ENCODE data around the gene POLR2C. TPM values are rescaled to one million over a fixed set of nuclear protein-coding genes. Genes with fewer than 3 reads are reported as not detected.

The POLR2C gene
- total RNA-seq, 1 donor from 2014 or later, result 70.9 TPM

DNA sequence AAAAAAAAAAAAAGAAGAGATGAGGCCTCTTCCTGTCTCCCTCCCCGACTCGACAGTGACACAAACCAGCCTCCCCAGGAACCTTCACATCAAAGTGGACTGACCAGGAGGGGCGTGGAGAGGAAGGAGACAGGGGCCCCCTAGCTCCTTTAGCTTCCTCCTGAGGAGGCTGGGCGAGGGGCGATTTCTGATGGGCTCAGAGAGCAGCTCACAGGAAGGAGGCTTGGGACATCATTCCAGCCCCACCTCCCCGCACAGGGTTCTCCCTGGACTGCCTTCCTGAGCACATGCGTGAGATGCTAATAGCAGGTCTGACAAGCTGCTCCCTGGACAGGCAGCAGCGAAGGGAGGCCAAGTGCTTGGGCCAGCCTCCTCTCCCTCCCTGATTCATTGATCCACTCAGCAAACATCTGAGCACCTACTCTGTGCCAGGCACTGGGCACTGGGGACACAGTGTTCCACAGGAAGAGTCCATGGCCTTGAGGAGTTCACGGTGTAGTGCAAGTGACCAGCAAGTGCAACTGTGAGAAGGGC lies 38.2 kb downstream of the POLR2C start:
- FAIRE-seq (no peak), DNase-seq (ENCODE audit: low spot score in 2 of 2) (no peak)

DNA sequence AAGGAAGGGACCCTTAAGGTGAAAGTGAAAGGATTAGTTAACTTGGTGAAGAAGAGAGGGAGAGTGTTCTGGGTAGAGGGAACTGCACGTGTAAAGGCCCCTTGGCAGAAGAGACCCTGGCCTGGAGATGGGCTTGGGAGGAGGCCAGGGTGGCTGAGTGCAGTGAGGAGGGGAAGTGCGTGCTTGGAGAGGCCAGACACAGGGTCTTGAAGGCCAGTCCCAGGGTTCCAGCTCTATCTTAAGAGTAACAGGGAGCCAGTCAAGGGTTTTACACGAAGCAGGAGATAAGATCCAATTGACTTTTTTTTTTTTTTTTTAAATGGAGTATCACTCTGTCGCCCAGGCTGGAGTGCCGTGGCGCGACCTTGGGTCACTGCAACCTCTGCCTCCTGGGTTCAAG lies 39.0 kb downstream of the POLR2C start:
- no peak for FAIRE-seq
- no peak for DNase-seq (ENCODE audit: low spot score in 2 of 2)

DNA sequence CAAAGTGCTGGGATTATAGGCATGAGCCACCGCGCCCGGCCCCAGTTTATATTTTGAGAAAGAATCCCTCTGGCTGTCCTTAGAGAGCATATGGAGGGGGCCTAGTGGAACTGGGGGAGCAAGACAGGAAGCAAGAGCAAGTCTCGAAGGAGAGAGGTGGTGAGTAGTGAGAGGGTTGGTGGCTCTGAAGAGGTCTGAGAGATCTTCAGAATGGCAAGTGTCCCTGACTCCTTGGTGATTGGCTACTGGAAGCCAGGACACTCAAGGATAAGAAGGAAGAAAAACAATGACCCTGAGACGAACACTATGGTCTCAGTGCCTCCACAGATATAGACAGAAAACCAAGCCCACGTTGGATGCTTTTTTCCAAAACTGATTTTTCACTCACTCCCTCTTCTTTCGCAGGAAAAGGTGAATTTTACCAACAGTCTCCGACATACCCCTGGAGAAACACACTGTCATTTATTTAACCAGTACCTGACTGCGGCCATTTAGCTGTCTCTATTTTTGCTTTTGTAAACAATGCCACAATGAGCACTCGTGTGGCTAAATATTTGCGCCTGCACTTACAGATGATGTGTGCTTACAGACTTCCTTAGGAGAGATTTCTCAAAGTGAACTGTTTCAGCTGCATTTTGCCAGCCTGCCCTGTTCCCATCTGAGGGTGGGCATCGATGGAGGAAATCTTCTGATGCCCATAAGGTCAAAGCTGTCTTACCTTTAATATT lies 39.7 kb downstream of the POLR2C start:
- DNase-seq (ENCODE audit: low spot score in 2 of 2) (no peak), FAIRE-seq (no peak)

DNA sequence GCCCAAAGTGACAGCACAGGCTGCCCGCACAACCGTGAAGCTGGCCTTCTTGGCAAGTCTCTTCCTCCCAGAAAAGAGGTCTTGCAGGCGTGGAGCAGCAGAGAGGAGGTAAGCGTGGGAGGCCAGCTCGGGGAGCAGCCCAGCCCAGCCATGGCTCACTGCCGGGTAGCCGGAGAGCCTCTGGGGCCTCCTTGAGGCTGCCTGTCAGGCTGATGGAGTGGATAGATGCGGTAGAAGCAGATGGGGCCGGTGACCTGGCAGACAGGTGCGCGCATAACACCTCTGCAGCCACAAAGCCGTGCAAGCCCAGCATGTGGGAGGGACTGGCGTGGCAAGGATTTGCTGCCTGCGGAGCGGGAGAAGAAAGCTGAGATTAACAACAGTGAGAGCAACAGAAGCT lies 40.9 kb downstream of the POLR2C start:
- FAIRE-seq, result no peak
- DNase-seq (ENCODE audit: low spot score in 2 of 2), result no peak

DNA sequence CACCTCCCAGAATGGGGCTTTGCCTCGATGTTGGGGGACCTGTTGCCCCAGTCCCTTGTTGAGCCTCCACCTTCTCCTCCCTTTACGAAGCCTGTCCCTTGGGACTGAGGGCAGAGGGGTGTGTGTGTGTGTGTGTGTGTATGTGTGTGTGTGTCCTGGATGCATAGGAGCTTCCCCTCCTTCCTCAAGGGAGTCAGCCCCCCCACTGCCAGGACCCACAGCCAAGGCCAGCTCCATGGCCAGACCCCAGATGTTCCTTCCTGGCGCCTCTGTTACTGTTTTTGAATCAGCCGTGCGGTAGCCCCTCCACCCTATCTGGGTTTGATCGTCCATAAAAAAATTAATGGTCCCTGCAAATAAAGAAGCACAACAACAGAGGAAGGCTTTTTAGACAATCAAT lies 41.5 kb downstream of the POLR2C start:
- DNase-seq (ENCODE audit: low spot score in 2 of 2) (no peak), FAIRE-seq (no peak)

DNA sequence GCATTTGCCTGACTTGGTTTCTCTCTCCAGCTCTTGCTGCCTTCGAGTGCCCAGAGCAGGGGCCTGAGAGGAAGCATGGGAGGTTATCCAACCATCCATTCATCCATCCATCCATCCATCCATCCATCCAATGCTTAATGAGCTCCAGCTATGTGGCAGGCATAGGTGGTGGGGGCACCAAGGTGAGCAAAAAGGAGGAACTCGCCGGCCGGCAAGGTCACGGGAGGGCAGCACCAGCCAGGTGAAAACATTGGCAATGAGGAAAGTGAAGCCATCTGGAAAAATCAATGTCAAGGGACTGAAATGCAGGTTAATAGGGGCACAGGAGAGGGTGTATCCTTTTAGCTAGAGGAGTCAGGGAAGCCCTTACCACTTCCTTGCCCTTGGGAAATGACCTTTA lies 42.0 kb downstream of the POLR2C start:
- FAIRE-seq (no peak), DNase-seq (ENCODE audit: low spot score in 2 of 2) (no peak)

DNA sequence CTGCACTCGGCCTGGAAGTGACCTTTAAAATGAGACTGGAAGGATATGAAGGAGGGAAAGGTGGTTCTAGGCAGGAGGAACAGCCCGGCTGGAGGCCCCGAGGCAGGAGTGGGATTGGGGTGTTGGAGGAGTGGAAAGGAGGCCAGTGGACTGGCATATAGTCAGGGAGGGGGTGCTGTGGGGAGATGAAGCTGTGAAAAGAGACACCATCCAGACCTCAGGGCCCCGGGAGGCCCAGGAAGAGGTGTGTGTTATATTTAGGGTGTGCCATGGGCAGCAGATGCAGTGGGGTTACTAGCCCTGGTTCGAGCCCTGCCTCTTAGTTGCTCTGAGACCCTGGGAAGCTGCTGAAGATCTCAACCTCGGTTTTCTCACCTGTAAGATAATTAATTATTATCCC lies 42.7 kb downstream of the POLR2C start:
- DNase-seq (ENCODE audit: low spot score in 2 of 2), result no peak
- no peak for FAIRE-seq

DNA sequence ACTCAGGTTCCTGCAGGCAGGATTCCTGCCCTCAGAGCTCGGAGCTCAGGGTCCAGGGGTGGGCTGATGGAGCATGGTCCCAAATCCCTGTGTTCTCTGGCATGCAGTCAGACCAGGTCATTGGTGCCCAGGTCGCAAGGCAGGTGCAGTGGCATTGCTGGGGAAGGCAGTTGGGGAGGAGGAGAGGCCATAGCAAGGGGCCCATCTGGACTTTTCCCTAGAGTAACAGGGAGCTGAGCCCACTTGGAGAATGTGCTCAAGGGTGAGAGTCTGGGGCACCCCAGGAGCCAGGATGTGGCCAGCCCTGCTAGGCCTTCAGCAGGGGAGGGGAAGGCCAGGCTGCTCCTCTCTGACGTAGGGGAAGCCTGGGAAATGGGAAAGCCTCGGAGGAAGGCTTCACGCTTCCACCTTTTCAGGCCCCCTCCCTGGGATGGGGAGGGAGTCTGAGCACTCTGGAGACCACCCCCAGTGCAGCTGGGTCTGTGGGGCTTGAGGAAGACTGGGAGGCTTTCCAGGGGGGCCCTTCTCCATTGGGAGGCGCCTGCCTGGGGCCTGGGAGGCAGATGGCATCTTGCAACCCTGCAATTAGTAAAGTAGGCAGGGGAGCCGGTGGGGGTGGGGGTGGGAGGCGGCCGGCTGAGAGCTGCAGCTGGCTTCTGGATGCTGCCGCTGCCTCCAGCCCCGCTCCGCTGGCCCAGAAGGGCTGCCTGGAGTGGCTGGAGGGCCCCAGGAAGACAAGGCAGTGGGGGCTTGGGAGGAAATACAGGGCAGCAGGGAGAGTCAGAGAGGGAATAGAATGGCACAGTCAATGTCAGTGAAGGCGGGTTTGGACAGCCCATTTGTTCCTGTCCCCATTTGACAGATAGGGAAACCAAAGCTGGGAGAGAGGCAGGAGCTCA lies 44.9 kb downstream of the POLR2C start:
- FAIRE-seq, result no peak
- DNase-seq (ENCODE audit: low spot score in 2 of 2), result no peak

DNA sequence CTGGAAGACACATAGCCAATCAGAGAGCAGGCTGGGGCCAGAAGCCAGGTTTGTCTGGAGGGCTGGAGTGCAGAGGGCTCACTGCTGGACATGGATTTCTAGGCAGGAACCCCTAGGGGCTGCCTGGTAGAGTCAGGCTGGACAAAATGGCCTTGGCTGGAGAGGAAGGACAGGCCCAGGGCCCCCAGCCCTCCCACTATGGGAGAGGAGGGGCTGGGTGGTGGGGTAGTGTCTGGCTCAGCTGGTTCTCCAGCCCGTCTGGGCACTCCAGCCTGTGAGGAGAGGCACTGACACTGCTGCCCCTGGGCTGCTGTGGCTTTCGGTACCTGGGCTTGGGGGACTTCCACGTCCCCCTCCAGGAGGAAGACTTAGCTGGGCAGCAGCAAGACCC lies 45.6 kb downstream of the POLR2C start:
- DNase-seq (ENCODE audit: low spot score in 2 of 2), result no peak
- FAIRE-seq, result no peak

DNA sequence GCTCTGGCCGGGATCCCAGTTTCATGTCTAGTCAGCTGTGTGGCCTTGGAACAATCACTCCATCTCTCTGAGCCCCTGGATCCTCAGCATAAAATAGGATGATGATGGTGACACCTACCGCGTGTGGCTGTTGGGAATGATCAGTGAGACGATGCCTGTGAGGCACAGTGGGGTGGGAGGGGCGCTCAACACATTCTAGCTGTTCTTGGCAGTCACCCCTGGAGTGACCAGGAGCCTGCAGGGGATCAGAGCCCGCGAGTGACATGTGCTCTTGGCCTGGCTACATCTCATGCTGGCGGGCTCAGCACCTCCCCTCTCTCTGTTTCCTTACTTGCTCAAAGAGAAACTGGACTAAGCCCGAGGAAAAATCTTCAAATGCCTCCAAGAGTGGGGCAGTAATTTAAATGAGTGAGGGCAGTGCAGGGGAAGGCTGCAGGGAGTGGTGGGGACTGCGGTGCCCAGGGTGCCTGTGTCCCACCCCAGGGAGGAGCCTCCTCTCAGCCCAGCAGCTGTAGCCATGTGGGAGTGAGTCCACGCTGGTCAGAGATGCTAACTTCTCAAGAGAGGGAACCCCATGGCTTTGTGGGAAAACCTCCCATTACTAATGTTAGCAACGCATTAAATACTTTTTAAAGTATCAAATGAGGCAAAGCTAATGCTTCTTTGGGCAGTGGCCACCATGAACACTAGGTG lies 46.9 kb downstream of the POLR2C start:
- no peak for DNase-seq (ENCODE audit: low spot score in 2 of 2)
- no peak for FAIRE-seq

DNA sequence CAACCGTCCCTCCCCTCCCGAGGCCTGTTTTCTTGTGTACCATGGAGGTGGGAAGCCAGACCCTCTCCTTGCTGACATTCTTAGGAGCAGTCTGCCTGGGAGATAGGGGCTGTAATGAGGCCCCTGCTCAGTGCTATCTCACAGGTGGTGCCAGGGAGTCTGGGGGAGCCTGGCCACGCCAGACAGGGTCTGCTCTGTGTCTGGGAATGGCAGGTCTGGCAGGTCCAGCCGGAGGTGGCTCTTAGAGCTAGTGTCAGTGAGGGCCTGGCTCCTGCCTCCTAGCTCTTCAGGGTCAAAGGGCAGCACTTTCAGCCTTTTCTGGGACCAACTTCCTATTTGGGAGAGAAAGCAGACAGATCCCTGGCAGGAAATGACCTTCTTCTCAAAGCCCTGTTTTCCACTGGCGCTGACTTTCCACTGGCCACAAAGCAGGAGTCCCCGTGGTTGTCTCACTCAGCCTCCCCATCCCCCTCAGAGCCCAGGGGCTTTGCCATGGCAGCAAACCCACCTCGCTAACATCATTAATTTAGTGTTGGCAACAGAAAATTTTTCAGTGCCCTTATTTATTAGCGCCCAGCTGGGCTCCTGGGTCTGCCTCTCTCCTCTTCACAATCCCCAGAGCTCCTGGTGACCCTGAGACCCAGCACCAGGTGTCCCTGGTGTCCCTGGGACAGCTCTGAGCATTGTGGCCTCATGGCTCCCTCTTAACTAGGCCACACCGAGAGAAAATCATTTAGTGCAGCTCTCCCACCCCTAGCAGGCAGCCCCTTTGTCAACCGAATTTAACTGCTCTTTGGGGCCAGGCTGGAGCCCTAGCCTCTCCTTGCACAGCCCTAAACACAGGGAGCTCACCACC lies 47.8 kb downstream of the POLR2C start:
- DNase-seq (ENCODE audit: low spot score in 2 of 2) (no peak), FAIRE-seq (no peak)

DNA sequence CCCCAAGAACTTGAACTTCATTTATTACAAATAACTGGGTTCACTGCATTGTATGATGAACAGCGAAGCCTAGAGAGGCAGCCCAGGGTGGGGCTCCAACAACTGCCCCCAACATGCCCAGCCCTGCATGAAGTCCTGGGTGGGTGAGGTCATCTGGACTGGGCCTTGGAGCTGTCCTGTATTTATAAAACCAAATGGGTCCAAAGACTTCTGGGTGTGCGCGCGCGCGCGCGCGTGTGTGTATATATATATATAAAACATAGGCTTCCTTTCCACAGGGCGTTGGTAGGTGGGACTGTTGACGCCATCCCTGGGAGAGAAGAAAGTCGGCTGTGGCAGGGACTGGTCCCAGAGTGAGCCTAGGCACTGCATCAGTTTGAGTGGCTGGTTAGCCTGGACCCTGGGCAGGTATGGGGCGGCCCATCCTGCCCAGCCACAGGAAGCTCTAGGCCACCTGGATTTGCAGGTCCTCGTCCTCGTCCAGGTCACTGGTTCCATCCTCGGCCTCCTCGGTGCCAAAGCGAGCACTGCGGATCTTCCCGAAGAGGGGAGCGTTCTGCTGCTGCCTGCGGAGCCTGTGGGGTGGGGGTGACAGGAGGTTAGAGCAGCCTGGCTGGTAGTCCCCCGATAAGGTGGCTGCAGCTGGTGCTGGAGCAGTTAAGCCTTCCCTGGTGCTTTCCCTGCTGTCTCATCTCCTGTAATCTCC lies 50.0 kb downstream of the POLR2C start:
- DNase-seq (ENCODE audit: low spot score in 2 of 2) (no peak), FAIRE-seq (no peak)

DNA sequence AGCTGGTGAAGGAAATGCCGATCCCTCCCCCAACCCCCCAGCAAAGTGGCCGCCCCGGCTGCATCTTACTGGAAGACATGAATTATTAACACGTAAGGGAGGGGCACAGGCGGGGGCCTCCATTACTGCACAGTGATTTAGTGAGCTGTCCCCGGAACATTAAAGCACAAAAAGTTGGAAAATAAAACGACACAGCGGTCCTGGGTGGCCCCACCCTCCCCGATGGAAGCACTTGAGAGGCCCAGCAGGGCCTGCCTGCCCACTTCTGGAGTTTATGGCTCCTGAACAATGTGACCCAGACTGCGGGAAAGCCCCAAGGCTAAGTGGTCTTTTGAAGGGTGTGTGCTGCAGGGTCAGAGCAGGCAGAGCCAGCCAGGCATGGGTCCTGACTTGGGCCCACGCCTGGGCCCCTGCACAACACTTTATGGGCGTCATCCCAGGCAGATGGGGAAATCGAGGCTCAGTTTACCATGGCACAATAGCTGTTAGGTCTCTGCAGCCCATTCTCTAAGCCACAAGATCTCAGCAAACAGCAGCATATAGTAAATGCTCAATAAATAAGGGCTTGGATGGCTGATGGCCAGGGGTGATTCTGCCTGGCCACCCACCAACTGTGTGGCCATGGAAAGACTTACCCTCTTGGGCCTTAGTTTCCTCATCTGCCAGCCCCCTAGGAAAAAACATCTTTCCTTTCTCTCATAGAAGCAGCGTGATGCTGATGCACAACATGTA lies 51.1 kb downstream of the POLR2C start:
- DNase-seq (ENCODE audit: low spot score in 2 of 2) (no peak), FAIRE-seq (no peak)

DNA sequence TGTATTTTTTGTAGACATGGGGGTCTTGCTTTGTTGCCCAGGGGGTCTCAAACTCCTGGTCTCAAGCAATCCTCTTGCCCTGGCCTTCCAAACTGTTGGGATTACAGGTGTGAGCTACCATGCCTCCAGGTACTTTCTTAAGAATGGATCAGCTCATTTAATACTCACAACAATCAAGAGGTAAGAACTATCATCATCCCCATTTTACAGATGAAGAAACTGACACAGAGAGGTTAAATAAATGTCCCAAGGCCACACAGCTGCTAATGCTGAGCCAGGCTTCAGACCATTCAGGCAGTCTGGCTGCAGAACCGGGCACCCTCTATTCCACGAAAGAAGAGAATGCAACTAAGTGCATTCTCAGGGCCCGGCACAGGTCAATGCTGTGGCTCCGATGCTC lies 51.9 kb downstream of the POLR2C start:
- DNase-seq (ENCODE audit: low spot score in 2 of 2) (no peak), FAIRE-seq (no peak)

DNA sequence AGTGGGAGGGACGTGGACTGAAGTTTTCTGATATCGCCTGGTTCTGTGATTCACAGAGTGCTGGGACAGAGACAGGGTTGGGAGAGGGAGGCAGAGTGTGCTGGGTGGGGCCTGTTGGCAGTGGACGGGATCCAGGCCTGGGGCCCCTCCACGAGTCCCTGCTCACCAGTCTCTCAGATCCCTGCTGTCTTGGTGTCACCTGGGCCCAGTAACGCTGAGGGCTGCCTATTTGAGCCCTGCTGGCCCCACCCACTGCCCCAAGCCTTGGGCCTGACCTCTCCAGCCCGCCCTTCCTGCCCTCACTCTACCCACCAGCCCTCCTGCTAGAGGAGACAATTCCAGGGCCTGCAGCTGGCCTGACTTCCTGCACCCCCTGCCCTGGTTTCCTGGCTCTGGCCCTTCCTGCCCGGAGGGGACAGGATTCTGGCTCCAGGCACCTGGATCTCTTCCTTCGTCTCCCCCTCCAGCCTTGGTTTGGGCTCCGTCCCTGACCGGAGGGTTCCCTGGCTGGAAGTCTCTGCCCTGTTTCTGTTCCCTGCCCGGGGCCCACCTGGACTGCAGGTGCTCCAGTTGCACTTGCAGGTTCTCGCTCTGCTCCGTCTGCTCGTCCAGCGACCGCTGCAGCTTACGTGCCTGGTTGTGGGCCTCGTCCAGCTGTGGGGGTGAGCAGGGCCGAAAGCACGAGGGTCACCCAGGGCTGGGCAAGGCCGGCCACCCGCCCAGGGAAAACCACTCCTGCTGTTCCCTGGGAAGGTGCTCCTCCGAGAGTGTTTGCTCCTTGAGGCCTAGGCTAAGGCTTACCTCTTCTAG lies 52.5 kb downstream of the POLR2C start:
- FAIRE-seq (no peak), DNase-seq (ENCODE audit: low spot score in 2 of 2) (no peak)

DNA sequence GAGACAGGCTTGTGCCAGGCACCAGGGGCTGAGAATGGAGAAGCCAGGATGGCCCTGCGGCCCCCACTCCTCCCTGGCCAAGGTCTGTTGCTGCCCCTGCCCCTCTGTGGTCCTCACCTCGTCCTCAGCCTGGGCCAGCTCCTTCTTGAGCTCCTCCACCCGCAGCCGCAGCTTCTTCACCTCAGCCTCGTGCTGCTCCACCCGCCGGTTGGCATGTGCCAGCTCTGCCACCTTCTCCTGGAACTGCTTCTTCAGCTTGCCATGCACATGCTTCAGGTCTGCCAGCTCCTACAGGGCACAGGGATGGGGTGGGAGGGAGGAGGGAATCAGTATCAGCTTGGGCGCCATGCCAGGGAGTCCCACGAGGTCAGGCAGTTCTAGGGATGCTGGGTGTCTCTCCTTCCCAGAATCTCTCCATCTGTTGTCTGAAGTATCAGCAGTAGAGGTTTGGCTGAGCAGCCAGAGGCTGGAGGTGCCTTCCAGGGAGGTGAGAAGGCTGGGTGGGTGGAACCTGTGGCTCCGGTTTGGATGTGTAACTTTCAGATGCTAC lies 53.8 kb downstream of the POLR2C start:
- DNase-seq (ENCODE audit: low spot score in 2 of 2) (no peak), FAIRE-seq (no peak)

DNA sequence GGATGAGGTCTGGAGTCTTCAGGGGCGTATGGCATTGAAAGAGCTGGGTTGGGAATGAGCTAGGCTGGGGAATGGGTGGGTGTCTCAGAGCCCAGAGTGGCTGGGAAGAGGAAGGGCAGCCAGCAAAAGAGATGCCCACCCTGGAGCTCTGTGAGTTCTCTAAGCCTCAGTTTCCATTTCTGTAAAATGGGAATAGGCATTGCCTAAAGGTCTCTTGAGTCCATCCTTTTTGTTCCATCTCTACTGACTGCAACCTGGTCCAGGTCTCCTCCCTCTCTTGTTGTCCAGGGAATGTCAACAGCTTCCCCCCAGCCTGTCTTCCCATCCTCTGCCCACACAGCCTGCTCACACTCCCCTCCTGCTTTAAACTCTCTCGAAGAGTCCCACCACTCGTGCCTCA lies 54.3 kb downstream of the POLR2C start:
- DNase-seq (ENCODE audit: low spot score in 2 of 2) (no peak), FAIRE-seq (no peak)
